Thyroid gland (tissue), 4 donors: ENCODE results near the gene CLDN18. TPM values are rescaled to one million over a fixed set of nuclear protein-coding genes. Genes with fewer than 3 reads are reported as not detected.

Experiments used
- DNase-seq, 2 donors: peaks; one replicate each; pipeline ENCODE4 v3.0.0-alpha.2; 2019
- H3K27ac ChIP-seq, 3 donors: fragments of 200-600 bp; sonication (generic); 1 replicate in 2 of 3; 2 replicates in 1 of 3; pipeline ENCODE4 v1.5.1; 2016 to 2019; ENCODE audit warnings: mild to moderate bottlenecking in 1 of 3, moderate library complexity in 1 of 3
- H3K27me3 ChIP-seq: fragments of 200-600 bp; sonication (generic); one replicate; pipeline ENCODE4 v1.5.1; 2019
- H3K36me3 ChIP-seq, 2 donors: fragments of 200-600 bp; sonication (generic); one replicate each; pipeline ENCODE4 v1.5.1; 2016 to 2019
- H3K4me1 ChIP-seq, 2 donors: fragments of 200-600 bp; sonication (generic); one replicate each; pipeline ENCODE4 v1.5.1; 2017 to 2019
- H3K4me3 ChIP-seq, 3 donors: fragments of 200-600 bp; sonication (generic); replicated peaks in 1 of 3; 1 replicate in 2 of 3; 2 replicates in 1 of 3; pipeline ENCODE4 v1.5.1; 2016; ENCODE audit warnings: mild to moderate bottlenecking in 1 of 3
- H3K9me3 ChIP-seq: fragments of 200-600 bp; sonication (generic); one replicate; pipeline ENCODE4 v1.5.1; 2017
- CTCF ChIP-seq, 6 experiments: fragments of 200-600 bp in 3 of 6; fragments of 450-650 bp in 3 of 6; sonication (generic) in 3 of 6; IDR thresholded peaks; one replicate each; pipeline ENCODE4 v1.5.1; 2016 to 2019; ENCODE audit warnings: antibody characterized with exemption in 6 of 6, mild to moderate bottlenecking in 2 of 6, inconsistent platforms in 1 of 6, moderate library complexity in 1 of 6
- POLR2A ChIP-seq, 2 donors: fragments of 450-650 bp; IDR thresholded peaks; one replicate each; pipeline ENCODE4 v1.6.1; 2017; ENCODE audit warnings: antibody characterized with exemption in 2 of 2, mild to moderate bottlenecking in 2 of 2, moderate library complexity in 1 of 2
- WGBS, 2 donors: methylation state at CpG; one replicate each; pipeline ENCODE4 v1.1.5; 2017; 5-methylcytosine and 5-hydroxymethylcytosine counted together
- intact Hi-C: fragments of 100-400 bp; cut with DNase I; formaldehyde crosslinking; loops from one replicate; pipeline ENCODE4 v1.15.1; 2023
- total RNA-seq, 4 donors: library from RNA; depleted of rRNA; stranded (reverse); fragments of >200 nt; gene quantifications; one replicate each; pipeline ENCODE4 v1.2.3, GENCODE V29; 2016

The CLDN18 gene
- total RNA-seq, 4 donors from 2014 or later = not detected

- H3K27me3 ChIP-seq = no peaks in the 10 kb centered on the region
- H3K4me1 ChIP-seq = no peaks in the 10 kb centered on the region
- intact Hi-C loops = no loop called here
- TF ChIP-seq CTCF (IDR thresholded peaks at IDR 0.05) = no peak
- TF ChIP-seq POLR2A (IDR thresholded peaks at IDR 0.05) = no peak
- no peaks in the 10 kb centered on the region for H3K9me3 ChIP-seq
- WGBS, 2 donors = 89% methylated on average over 4 of the region's 4 CpGs
- no peak for DNase-seq
- H3K36me3 ChIP-seq = no peaks in the 10 kb centered on the region
- no peak overlapping the region for H3K4me3 ChIP-seq
- H3K27ac ChIP-seq = no peak overlapping the region
Observed at GRCh38 chr3:138038725-138039462, 28.9 kb downstream of the CLDN18 start.

- peaks cover 0 to 4% of the 10 kb centered on the region in 2 donors for H3K4me1 ChIP-seq
- H3K9me3 ChIP-seq = no peaks in the 10 kb centered on the region
- no peaks in the 10 kb centered on the region for H3K27me3 ChIP-seq
- no peak for TF ChIP-seq POLR2A (IDR thresholded peaks at IDR 0.05)
- TF ChIP-seq CTCF (IDR thresholded peaks at IDR 0.05) = no peak
- intact Hi-C loops = no loop called here
- H3K36me3 ChIP-seq = no peaks in the 10 kb centered on the region
- no peak overlapping the region for H3K4me3 ChIP-seq
- WGBS, 2 donors = 82 to 95% methylated on average over 2 of the region's 2 CpGs
- DNase-seq = no peak
- H3K27ac ChIP-seq = no peak overlapping the region
Observed at GRCh38 chr3:138042043-138042442, 32.1 kb downstream of the CLDN18 start.

GRCh38 chr3:138043266-138044029, 33.5 kb downstream of the CLDN18 start:
- 91 to 93% methylated on average over 3 of the region's 3 CpGs for WGBS, 2 donors
- intact Hi-C loops = no loop called here

GRCh38 chr3:138046085-138046484, 36.1 kb downstream of the CLDN18 start:
- H3K4me3 ChIP-seq = no peak overlapping the region
- H3K9me3 ChIP-seq = no peaks in the 10 kb centered on the region
- no peak overlapping the region for H3K27ac ChIP-seq
- TF ChIP-seq CTCF (IDR thresholded peaks at IDR 0.05) (no peak), POLR2A (IDR thresholded peaks at IDR 0.05) (no peak)
- H3K36me3 ChIP-seq = no peaks in the 10 kb centered on the region
- H3K27me3 ChIP-seq = no peaks in the 10 kb centered on the region
- intact Hi-C loops = no loop called here
- H3K4me1 ChIP-seq = peaks cover 0 to 4% of the 10 kb centered on the region in 2 donors
- DNase-seq = peak; percentile 48 to 54
- WGBS, 2 donors = 45 to 54% methylated on average over 3 of the region's 3 CpGs

More at GRCh38 chr3:138043266-138044029, 33.5 kb downstream of the CLDN18 start:
- H3K4me1 ChIP-seq = peaks cover 0 to 4% of the 10 kb centered on the region in 2 donors
- no peak for DNase-seq
- no peaks in the 10 kb centered on the region for H3K36me3 ChIP-seq
- no peaks in the 10 kb centered on the region for H3K9me3 ChIP-seq
- no peaks in the 10 kb centered on the region for H3K27me3 ChIP-seq
- H3K4me3 ChIP-seq = no peak overlapping the region
- no peak for TF ChIP-seq CTCF (IDR thresholded peaks at IDR 0.05)
- TF ChIP-seq POLR2A (IDR thresholded peaks at IDR 0.05) = no peak
- no peak overlapping the region for H3K27ac ChIP-seq

- 28 to 32% methylated on average over 3 of the region's 3 CpGs for WGBS, 2 donors
- DNase-seq = no peak
- H3K27ac ChIP-seq = no peak overlapping the region
- TF ChIP-seq CTCF (IDR thresholded peaks at IDR 0.05) (no peak), POLR2A (IDR thresholded peaks at IDR 0.05) (no peak)
- no peaks in the 10 kb centered on the region for H3K9me3 ChIP-seq
- H3K36me3 ChIP-seq = no peaks in the 10 kb centered on the region
- no peaks in the 10 kb centered on the region for H3K27me3 ChIP-seq
- no peak overlapping the region for H3K4me3 ChIP-seq
- intact Hi-C loops = no loop called here
- H3K4me1 ChIP-seq = peaks cover 0 to 4% of the 10 kb centered on the region in 2 donors
Observed at GRCh38 chr3:138046955-138047354, 37.0 kb downstream of the CLDN18 start.
